ENCODE results near the gene CASTOR1. TPM values are rescaled to one million over a fixed set of nuclear protein-coding genes. Genes with fewer than 3 reads are reported as not detected.

The CASTOR1 gene
- total and polyA plus RNA-seq, 2 donors (not counting 3 experiments of a cell fraction or from before 2014, with no cell fraction given), result 8.1 to 26.8 TPM

- no peak overlapping the region for H3K27ac ChIP-seq (ENCODE audit: insufficient read depth, low read depth, low read length)
- intact Hi-C loops (cut with micrococcal nuclease) (no loop called here), dilution Hi-C loops (cut with MboI; ENCODE audit: extremely low pct_ligation_motif_present, low sequenced_read_pairs) (no loop called here)
- H4K20me1 ChIP-seq (replicated peaks; ENCODE audit: control insufficient read depth, extremely low read depth, insufficient read depth, low read length), result no peaks in the 10 kb centered on the region
- FAIRE-seq (no peak), DNase-seq (ENCODE audit: low read depth, low spot score) (peak; percentile 4)
- H3K4me3 ChIP-seq (replicated peaks in 1 of 3; ENCODE audit: insufficient read depth in 1 of 3, low read depth in 1 of 3, low read length in 3 of 3), result no peak overlapping the region
- no peaks in the 10 kb centered on the region for H3K9me3 ChIP-seq (replicated peaks; ENCODE audit: control insufficient read depth, insufficient read depth, low read length)
- H3K9ac ChIP-seq (replicated peaks; ENCODE audit: extremely low read depth, insufficient read depth, low read length), result no peak overlapping the region
- CTCF ChIA-PET, result interaction anchor here (0.8 to 3.6 kb wide), 4 partner anchors 17 to 563 kb away, joined by 3 to 214 read pairs (median 10); no protein-coding TSS in a partner anchor
- H2AFZ ChIP-seq (ENCODE audit: low read depth, low read length), result no peak overlapping the region
- no peak overlapping the region for H3K4me2 ChIP-seq (ENCODE audit: insufficient read depth, low read length)
- peaks cover 2 to 6% of the 10 kb centered on the region in 2 experiments for H3K27me3 ChIP-seq (ENCODE audit: control insufficient read depth in 2 of 2, insufficient read depth in 2 of 2, low read length in 2 of 2)
- H3K4me1 ChIP-seq (ENCODE audit: control insufficient read depth, extremely low read depth, insufficient read depth, low read length), result peaks cover 5% of the 10 kb centered on the region
- no peaks in the 10 kb centered on the region for H3K9me1 ChIP-seq (replicated peaks; ENCODE audit: control insufficient read depth, extremely low read depth, insufficient read depth, low read length)
- BruUV-seq (replicated peaks), result no TSS peak
- no peaks in the 10 kb centered on the region for H3K79me2 ChIP-seq (ENCODE audit: control insufficient read depth, insufficient read depth, low read length)
- H3K36me3 ChIP-seq (ENCODE audit: control insufficient read depth in 2 of 2, extremely low read depth in 1 of 2, insufficient read depth in 2 of 2, low read length in 2 of 2), result no peaks in the 10 kb centered on the region
- POLR2A ChIA-PET, result no interaction called here
- TF ChIP-seq CTCF (IDR thresholded peaks at IDR 0.05; ENCODE audit: extremely low read depth in 1 of 2, insufficient read depth in 1 of 2, low read depth in 1 of 2, low read length in 2 of 2) (no peak), JUN (IDR thresholded peaks at IDR 0.05; ENCODE audit: borderline replicate concordance, insufficient read depth, insufficient read length, low read depth) (no peak), FOS (IDR thresholded peaks at IDR 0.05; ENCODE audit: borderline replicate concordance, insufficient read depth, low read length) (no peak), POLR2A (IDR thresholded peaks at IDR 0.05; ENCODE audit: low read depth, low read length) (no peak)
Observed at GRCh38 chr22:30252411-30253204, 36.7 kb downstream of the CASTOR1 start.

GRCh38 chr22:30251711-30252110 lies 37.6 kb downstream of the CASTOR1 start:
- TF ChIP-seq POLR2AphosphoS5 (IDR thresholded peaks at IDR 0.05; ENCODE audit: insufficient read depth, low read depth, low read length), result no peak
- no peak for TF ChIP-seq EZH2 (IDR thresholded peaks at IDR 0.05; ENCODE audit: borderline replicate concordance, low read depth, low read length, severe bottlenecking)
- no peak for TF ChIP-seq JUN (IDR thresholded peaks at IDR 0.05; ENCODE audit: borderline replicate concordance, insufficient read depth, insufficient read length, low read depth)
- TF ChIP-seq MAX (IDR thresholded peaks at IDR 0.05; ENCODE audit: insufficient read depth, insufficient read length), result no peak
- TF ChIP-seq GATA2 (IDR thresholded peaks at IDR 0.05; ENCODE audit: insufficient read depth, insufficient read length, low read depth, low read length), result no peak
- no peak for TF ChIP-seq FOS (IDR thresholded peaks at IDR 0.05; ENCODE audit: borderline replicate concordance, insufficient read depth, low read length)
- no peak for TF ChIP-seq POLR2A (IDR thresholded peaks at IDR 0.05; ENCODE audit: low read depth, low read length)
- TF ChIP-seq MYC (IDR thresholded peaks at IDR 0.05; ENCODE audit: low read depth, low read length), result no peak
- TF ChIP-seq CTCF (IDR thresholded peaks at IDR 0.05; ENCODE audit: extremely low read depth in 1 of 2, insufficient read depth in 1 of 2, low read depth in 1 of 2, low read length in 2 of 2), result no peak
- BruUV-seq (replicated peaks), result no TSS peak
- ChIA-PET POLR2A (no interaction called here), CTCF (interaction anchor here (0.8 to 2.7 kb wide), 6 partner anchors 14 to 616 kb away, joined by 3 to 16 read pairs (median 4); no protein-coding TSS in a partner anchor)
- H3K9me1 ChIP-seq (replicated peaks; ENCODE audit: control insufficient read depth, extremely low read depth, insufficient read depth, low read length), result no peaks in the 10 kb centered on the region
- H3K27me3 ChIP-seq (ENCODE audit: control insufficient read depth in 2 of 2, insufficient read depth in 2 of 2, low read length in 2 of 2), result peaks cover 9 to 14% of the 10 kb centered on the region in 2 experiments
- no peak for FAIRE-seq
- no peak overlapping the region for H2AFZ ChIP-seq (ENCODE audit: low read depth, low read length)
- peaks cover 7% of the 10 kb centered on the region for H3K4me1 ChIP-seq (ENCODE audit: control insufficient read depth, extremely low read depth, insufficient read depth, low read length)
- no peaks in the 10 kb centered on the region for H3K36me3 ChIP-seq (ENCODE audit: control insufficient read depth in 2 of 2, extremely low read depth in 1 of 2, insufficient read depth in 2 of 2, low read length in 2 of 2)
- intact Hi-C loops (cut with micrococcal nuclease), result no loop called here
- no peak overlapping the region for H3K4me3 ChIP-seq (replicated peaks in 1 of 3; ENCODE audit: insufficient read depth in 1 of 3, low read depth in 1 of 3, low read length in 3 of 3)
- dilution Hi-C loops (cut with MboI; ENCODE audit: extremely low pct_ligation_motif_present, low sequenced_read_pairs), result no loop called here
- no peak overlapping the region for H3K4me2 ChIP-seq (ENCODE audit: insufficient read depth, low read length)
- no peak overlapping the region for H3K27ac ChIP-seq (ENCODE audit: insufficient read depth, low read depth, low read length)
- H3K9me3 ChIP-seq (replicated peaks; ENCODE audit: control insufficient read depth, insufficient read depth, low read length), result no peaks in the 10 kb centered on the region
- H4K20me1 ChIP-seq (replicated peaks; ENCODE audit: control insufficient read depth, extremely low read depth, insufficient read depth, low read length), result no peaks in the 10 kb centered on the region
- H3K9ac ChIP-seq (replicated peaks; ENCODE audit: extremely low read depth, insufficient read depth, low read length), result no peak overlapping the region
- H3K79me2 ChIP-seq (ENCODE audit: control insufficient read depth, insufficient read depth, low read length), result no peaks in the 10 kb centered on the region
- DNase-seq (ENCODE audit: low read depth, low spot score), result no peak

Measured in endothelial cell of umbilical vein (primary cell).